ENCODE measurements around the gene CALCOCO1.
"Not testable (repeated sequence)": the region's sequence is repeated elsewhere in the genome, so short reads cannot be mapped to it uniquely, and the experiment has no call there.

The CALCOCO1 gene

GRCh38 chr12:53683494-53683893 is 43.8 kb downstream of the CALCOCO1 start:
- no peak for DNase-seq (ENCODE audit: low read depth)
- H3K4me3 ChIP-seq (ENCODE audit: low read depth, low read length) = no peak overlapping the region
- no peak for TF ChIP-seq CTCF (IDR thresholded peaks at IDR 0.05; ENCODE audit: control insufficient read depth, extremely low read depth, insufficient read depth)

GRCh38 chr12:53680061-53680460 is 47.2 kb downstream of the CALCOCO1 start:
- not testable (repeated sequence) for H3K4me3 ChIP-seq (ENCODE audit: low read depth, low read length); DNase-seq (ENCODE audit: low read depth)

- H3K4me3 ChIP-seq (ENCODE audit: low read depth, low read length) = no peak overlapping the region
- no peak for TF ChIP-seq CTCF (IDR thresholded peaks at IDR 0.05; ENCODE audit: control insufficient read depth, extremely low read depth, insufficient read depth)
- no peak for DNase-seq (ENCODE audit: low read depth)
Observed at GRCh38 chr12:53677800-53678148, 49.5 kb downstream of the CALCOCO1 start.

- TF ChIP-seq CTCF (IDR thresholded peaks at IDR 0.05; ENCODE audit: control insufficient read depth, extremely low read depth, insufficient read depth) = no peak
- no peak overlapping the region for H3K4me3 ChIP-seq (ENCODE audit: low read depth, low read length)
- DNase-seq (ENCODE audit: low read depth) = no peak
Observed at GRCh38 chr12:53677016-53677799, 50.0 kb downstream of the CALCOCO1 start.

GRCh38 chr12:53676656-53677015 is 50.6 kb downstream of the CALCOCO1 start:
- no peak overlapping the region for H3K4me3 ChIP-seq (ENCODE audit: low read depth, low read length)
- no peak for DNase-seq (ENCODE audit: low read depth)
- no peak for TF ChIP-seq CTCF (IDR thresholded peaks at IDR 0.05; ENCODE audit: control insufficient read depth, extremely low read depth, insufficient read depth)

GRCh38 chr12:53675701-53676607 is 51.3 kb downstream of the CALCOCO1 start, which contains the start of gene ATP5MC2:
TSS of gene ATP5MC2 (minus strand) at chr12:53676083. CDS start at chr12:53672614, 3,469 bp downstream.
- TF ChIP-seq CTCF (IDR thresholded peaks at IDR 0.05; ENCODE audit: control insufficient read depth, extremely low read depth, insufficient read depth) = peak; percentile 100

GRCh38 chr12:53674977-53675700 is 52.1 kb downstream of the CALCOCO1 start:
- peak overlapping the region; percentile 68 for H3K4me3 ChIP-seq (ENCODE audit: low read depth, low read length)
- DNase-seq (ENCODE audit: low read depth) = no peak
- no peak for TF ChIP-seq CTCF (IDR thresholded peaks at IDR 0.05; ENCODE audit: control insufficient read depth, extremely low read depth, insufficient read depth)

More at GRCh38 chr12:53675701-53676607, 51.3 kb downstream of the CALCOCO1 start, which contains the start of gene ATP5MC2:
- peak; percentile 97 for DNase-seq (ENCODE audit: low read depth)
- H3K4me3 ChIP-seq (ENCODE audit: low read depth, low read length) = peak within 1 kb of the TSS; percentile 68
